Measurements from ENCODE around the gene SYCE3.

DNA sequence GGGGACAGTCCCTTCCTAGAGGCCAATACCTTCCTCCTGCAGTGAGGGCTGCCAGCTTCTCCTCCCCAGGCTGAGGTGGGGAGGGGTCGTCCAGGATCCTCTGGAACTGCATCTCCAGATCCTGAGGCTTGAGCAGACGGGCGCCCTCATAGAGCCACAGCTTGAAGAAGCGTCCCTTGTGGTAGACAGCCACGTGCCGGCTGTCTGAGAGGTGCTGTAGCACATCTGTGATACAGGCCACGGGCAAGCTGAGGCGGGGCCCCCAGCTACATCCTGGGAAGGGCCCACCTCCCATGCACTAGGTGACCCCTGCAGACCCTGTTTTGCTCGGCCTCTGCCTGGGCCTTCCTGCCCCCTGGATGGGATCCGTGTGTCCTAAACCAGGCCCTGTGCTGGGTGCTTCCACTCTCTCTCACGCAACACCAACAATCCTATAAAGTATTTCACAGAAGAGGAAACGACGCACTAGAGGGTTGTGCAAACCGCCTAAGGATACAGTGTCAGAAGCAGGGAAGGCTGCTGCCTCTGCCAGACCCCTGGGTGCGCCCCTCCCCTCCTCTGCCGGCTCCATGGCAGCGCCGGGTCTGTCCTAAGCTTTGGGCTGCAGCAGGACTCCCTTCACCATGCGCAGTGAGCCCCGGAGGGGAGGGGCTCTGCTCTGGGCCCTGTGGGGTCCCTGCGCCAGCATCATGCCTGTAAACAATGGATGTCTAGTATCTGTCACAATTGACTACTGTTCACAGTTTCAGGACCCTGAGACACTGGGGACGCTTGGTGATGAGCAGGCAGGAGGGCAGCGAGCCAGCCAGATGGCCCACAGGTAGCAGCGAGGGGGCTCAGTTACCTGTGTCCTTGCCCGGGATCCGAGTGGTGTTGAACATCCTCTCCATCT is 11.0 kb upstream of the SYCE3 start:
- TF ChIP-seq ZNF274 (IDR thresholded peaks at IDR 0.05; ENCODE audit: low read depth, low read length) (no peak), YY1 (IDR thresholded peaks at IDR 0.05; ENCODE audit: insufficient read depth, insufficient read length) (no peak), SUZ12 (IDR thresholded peaks at IDR 0.05; ENCODE audit: extremely low read depth, insufficient read depth, insufficient read length) (no peak)

All from NT2/D1 (cell line).